Ecto neural progenitor cell (in vitro differentiated cells): ENCODE data around the gene NOTCH4.

Experiments
- DNase-seq: peaks from one replicate; pipeline ENCODE4 v3.0.0-alpha.2; 2018; ENCODE audit warnings: low spot score

The NOTCH4 gene

GRCh38 chr6:32163559-32164258, 60.2 kb downstream of the NOTCH4 start:
- no peak for DNase-seq

GRCh38 chr6:32158052-32158451, 65.8 kb downstream of the NOTCH4 start:
- DNase-seq: no peak

DNA sequence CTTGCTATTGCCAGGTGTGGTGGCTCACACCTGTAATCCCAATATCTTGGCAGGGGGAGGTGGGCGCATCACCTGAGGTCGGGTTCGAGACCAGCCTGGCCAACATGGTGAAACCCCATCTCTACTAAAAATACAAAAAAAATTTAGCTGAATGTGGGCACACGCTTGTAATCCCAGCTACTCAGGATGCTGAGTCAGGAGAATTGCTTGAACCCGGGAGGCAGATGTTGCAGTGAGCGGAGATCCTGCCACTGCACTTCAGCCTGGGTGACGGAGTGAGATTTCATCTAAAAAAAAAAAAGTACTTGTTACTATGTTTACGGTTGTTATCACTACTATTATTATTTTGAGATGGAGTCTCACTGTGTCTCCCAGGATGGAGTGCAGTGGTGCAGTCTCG, 67.0 kb downstream of the NOTCH4 start:
- DNase-seq: no peak

DNA sequence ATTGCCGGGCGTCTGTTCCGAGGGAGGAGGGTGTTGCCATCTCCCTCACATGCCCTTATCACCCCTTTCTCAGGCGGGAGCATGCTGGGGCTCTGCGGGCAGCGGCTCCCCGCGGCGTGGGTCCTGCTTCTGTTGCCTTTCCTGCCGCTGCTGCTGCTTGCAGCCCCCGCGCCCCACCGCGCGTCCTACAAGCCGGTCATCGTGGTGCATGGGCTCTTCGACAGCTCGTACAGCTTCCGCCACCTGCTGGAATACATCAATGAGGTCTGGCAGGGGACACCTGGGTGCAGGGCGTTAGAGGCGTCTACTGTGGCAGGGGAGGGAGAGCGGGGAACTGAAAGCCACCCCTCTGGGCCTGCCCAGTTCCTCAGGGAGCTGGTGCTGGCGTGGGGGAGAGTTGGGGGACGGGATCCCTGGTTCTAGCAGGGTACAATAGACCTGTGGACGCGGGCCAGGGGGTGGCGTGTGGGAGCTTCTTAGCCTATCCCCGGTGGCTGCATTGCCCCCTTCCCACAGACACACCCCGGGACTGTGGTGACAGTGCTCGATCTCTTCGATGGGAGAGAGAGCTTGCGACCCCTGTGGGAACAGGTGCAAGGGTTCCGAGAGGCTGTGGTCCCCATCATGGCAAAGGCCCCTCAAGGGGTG, 69.2 kb downstream of the NOTCH4 start:
- peak; percentile 74 for DNase-seq

GRCh38 chr6:32153564-32154513, 70.0 kb downstream of the NOTCH4 start, which contains the start of gene PPT2:
Gene PPT2 (plus strand): TSS chr6:32154141. CDS start chr6:32154595, 454 bp downstream.
- DNase-seq: peak; percentile 89

- DNase-seq: peak; percentile 70
Observed at GRCh38 chr6:32152769-32153563, 70.9 kb downstream of the NOTCH4 start.

DNA sequence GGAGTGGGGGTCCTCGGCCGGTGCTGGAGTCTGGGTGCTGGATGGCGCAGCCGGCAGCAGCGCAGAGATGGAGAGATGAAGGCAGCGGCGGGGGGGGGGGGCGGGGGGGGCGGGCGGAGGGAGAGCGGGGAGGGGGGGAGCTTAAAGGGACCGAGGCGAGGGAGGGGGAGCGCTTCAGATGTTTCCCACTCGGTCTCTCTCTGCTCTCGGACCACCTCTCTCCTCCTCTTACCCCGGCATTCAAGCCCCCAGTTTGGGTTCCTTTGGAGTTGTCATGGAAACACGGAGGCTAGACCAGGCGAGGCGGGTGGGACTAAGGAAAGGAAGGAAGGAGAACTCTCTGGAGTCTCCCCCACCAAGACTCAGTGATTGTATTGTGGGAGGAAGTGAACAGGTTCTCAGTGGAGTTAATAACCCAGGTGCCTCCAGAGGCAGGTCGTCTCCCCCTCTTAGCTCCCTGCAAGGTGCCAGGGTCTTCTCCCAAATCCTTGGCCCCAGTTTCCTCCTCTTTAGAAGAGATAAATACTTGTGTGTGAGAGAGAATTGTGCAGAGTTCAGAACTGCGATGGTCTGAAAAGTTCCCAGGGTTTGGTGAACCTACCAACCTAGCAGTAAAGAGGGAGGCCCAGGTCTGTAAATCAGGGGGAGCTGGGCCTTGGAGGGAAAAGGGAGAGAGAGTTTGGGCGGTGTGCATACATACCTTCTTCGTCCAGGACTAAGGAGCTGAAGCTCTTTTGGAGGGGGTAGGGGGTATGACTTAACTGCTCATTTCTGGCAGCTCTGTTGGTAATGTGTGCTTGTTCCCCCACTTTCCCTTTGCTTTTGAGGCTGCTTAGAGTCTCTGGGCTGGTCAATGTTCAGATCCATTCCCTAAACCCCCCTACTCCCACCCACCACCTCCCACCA, 71.8 kb downstream of the NOTCH4 start, which contains the start of gene PRRT1:
PRRT1 (minus strand) TSS at position 77 of the 906 bp plus-strand sequence. CDS start 112 bp downstream, outside the sequence.
- peak; percentile 57 for DNase-seq

GRCh38 chr6:32151181-32151862, 72.5 kb downstream of the NOTCH4 start:
- no peak for DNase-seq

DNA sequence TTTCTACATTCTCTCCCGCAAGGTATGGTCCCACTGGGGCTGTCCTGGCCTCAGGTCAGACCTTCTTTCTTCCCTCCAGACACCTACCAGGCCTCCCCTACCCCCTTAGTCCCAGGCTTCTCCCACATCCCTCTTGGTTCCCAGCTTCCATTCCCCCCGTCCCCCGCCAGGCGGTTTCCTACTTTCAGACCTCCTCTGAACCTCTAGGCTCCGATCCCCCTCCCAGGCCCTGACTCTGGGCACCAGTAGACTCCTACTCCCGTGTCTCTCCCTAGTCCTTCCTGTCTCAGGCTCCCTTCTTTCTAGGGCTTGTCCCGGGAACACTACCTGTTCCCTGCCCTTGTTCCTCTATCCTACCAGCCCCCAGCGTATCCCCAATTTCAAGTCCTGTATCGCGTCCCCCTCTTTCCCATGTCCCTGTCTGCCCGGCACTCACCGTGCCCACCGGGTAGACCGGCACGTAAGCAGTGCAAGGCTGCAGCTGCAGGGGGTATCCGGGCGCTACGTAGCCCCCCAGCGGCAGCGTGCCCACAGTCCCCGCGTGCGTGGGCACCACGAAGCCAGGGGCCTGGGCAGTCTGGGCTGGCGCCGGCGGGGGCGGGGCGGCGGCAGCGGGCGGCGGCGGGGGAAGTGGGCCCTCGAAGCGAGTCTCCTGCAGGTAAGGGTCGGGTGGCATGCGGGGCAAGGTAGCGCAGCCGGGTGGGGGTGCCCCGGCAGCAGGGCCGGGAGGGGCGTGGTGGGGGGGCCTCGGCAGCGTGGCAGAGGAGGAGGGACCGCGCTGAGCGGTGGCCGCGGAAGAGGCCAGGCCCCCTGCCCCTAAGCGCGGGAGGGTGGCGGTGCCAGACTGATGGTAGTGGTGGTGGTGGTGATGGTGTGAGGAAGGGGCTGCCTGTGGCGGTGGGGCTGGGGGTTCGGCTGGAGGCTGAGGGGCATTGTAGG, 73.7 kb downstream of the NOTCH4 start:
- peak; percentile 55 for DNase-seq

- no peak for DNase-seq
Observed at GRCh38 chr6:32149092-32149755, 74.6 kb downstream of the NOTCH4 start.

- DNase-seq: peak; percentile 88
Observed at GRCh38 chr6:32148289-32149091, 75.4 kb downstream of the NOTCH4 start.

- DNase-seq: no peak
Observed at GRCh38 chr6:32147401-32148132, 76.3 kb downstream of the NOTCH4 start.

GRCh38 chr6:32146687-32147086, 77.2 kb downstream of the NOTCH4 start:
- DNase-seq: no peak

DNA sequence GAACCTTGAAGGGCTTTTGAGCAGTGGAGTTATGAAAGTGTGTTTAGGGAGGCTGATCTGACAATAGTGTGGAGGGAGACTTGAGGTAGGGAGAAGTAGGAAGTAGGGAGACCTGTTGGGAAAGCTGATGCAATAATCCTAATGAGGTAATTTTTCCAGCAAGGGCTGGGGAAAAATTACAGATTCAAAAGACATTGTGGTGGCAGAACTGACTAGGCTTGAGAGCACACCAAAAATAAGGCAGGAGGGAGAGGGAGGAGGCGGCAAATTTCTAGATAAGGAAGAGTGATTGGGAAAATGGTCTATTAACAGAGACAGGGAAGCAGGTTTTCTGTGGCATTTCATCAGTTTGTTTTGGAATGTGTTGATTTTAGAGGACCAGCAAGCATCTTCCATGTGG, 77.6 kb downstream of the NOTCH4 start:
- DNase-seq: no peak
